HTR-8/SVneo (cell line): ENCODE measurements around the gene AKAP1.

Experiments used
- DNase-seq: peaks from one replicate; pipeline ENCODE4 v3.0.0; 2011; ENCODE audit warnings: low spot score, mixed read lengths; ENCODE audit not compliant: insufficient read length
- FAIRE-seq: peaks from 2 replicates; lab custom pipeline; 2011; peaks lifted over from hg19 to GRCh38; lab: Jason Lieb, UNC

The AKAP1 gene

GRCh38 chr17:57104461-57105175, 19.6 kb downstream of the AKAP1 start:
- DNase-seq (peak; percentile 39), FAIRE-seq (peak; percentile 69)

GRCh38 chr17:57105591-57105990, 20.5 kb downstream of the AKAP1 start:
- peak; percentile 80 for FAIRE-seq
- no peak for DNase-seq

- no peak for DNase-seq
- peak; percentile 44 for FAIRE-seq
Measured at GRCh38 chr17:57106107-57106835, 21.2 kb downstream of the AKAP1 start.

GRCh38 chr17:57106836-57107497, 21.9 kb downstream of the AKAP1 start:
- DNase-seq: no peak
- peak; percentile 33 for FAIRE-seq

DNA sequence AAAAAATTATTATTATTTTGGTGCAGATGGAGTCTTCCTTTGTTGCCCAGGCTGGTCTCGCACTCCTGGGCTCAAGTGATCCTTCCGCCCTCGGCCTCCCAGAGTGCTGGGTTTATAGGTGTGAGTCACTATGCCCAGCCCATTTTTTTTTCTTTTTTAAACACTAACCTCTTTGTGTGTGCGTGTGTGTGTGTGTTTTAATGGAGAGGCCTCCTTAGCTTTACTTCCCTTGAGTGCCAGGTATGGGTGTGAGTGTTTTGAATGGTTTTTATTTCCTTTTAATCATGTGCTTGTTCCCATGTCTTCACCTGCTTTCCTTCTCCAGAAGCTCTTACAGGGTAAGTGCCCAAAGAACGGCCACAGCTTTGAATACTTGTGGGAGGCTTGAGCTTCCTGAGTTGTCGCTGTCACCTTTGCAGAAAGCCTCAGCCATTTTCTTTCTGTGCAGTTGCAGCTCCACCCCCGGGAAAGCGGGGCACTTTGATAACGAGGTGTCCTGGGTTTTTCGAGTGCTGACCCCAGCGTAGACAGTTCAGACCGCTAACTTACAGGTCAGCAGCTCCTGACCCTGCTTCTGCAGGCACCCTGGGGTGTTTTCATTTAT, 22.6 kb downstream of the AKAP1 start:
- no peak for FAIRE-seq

GRCh38 chr17:57108671-57109392, 23.8 kb downstream of the AKAP1 start:
- FAIRE-seq (no peak), DNase-seq (no peak)

More for the DNA sequence above, 22.6 kb downstream of the AKAP1 start:
- DNase-seq: no peak

DNA sequence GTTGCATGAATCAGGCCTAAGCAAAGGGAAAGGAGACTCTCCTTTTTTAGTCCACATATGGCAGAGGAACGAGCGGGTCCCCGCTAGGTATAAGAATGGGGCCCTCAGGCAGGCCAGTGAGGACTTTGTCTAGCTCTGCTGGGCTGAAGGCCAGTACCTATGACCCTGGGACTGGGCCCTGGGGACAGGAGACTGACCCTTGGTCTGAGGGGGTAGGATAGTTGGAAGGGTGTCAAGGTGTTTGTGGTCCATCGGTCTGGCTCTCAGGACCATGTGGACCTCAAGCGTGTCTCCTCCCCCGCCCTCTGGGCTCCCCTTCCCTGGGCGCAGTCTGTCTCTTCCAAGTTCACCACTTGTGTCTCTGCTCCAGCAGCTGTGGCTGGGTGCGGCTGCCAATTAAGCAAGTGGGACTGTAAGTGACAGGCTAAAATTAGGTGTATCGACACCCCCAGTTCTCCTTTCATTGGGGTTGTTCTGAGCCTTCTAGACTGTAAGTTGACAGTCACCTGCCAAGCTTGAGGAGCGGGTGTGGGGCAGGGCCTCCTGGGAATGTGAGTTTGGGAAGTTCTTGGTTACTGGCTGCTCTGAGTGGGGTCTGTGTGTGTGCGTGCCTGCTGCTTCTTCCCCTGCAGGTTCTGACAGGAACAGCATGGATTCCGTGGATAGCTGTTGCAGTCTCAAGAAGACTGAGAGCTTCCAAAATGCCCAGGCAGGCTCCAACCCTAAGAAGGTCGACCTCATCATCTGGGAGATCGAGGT, 24.5 kb downstream of the AKAP1 start:
- DNase-seq: no peak
- peak; percentile 26 for FAIRE-seq

DNA sequence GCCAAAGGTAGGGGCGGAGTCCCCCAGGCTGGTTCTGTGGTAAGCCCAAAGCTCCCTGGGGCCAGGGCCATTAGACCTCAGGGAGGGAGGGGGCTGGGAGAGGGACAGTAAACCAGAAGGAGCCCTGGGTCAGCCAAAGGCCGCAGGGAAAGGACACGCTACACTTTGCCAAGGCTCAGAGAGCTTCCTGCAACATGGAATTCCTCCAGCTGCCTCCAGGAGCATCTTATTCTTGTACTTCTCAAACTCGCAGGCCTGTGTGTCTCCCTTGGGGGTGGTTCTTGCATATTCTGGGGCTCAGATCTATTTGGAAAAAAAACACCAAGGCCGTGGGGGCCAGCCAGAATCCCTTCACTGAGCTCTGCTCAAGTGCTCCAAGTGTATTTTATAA, 25.1 kb downstream of the AKAP1 start:
- DNase-seq: no peak
- FAIRE-seq: no peak

GRCh38 chr17:57110579-57111325, 25.7 kb downstream of the AKAP1 start:
- no peak for DNase-seq
- peak; percentile 59 for FAIRE-seq

DNA sequence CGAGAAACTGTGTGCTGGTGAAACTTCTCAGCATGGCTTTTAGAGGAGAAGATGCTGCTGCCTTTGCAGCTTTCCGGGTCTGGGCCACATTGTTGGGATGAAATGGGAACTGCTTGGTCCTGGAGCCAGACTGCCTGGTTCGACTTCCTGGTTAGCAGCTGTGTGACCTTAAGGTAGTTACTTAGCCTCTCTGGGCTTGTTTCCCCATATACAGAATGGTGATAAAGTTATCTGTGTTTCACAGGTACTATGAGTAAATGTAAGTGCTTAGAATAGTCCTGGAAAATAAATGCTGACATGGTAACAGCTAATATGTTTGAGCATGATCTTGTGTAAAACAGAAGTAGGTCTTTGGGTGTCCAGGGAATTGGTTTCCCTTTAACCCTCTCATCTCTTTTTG, 26.3 kb downstream of the AKAP1 start:
- no peak for FAIRE-seq
- DNase-seq: no peak

DNA sequence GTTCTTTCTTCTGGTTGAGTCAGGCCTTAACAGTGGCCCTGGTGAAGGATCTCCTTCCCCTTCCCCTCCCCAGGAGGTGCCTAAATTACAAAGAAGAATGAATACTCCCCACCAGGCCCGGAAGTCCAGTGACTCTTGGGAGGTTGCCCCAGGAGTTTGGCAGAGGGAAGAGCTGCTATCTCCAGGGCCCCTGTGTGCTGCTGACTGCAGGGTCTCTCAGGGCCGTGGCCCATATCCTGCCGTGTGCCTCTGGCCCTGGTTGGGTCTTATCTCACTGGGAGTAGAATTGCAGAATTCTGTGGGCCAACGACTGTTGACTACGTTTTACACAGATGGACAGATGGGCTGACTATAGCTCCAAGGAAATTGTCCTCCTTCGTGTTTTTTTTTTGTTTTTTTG, 28.0 kb downstream of the AKAP1 start:
- no peak for DNase-seq

DNA sequence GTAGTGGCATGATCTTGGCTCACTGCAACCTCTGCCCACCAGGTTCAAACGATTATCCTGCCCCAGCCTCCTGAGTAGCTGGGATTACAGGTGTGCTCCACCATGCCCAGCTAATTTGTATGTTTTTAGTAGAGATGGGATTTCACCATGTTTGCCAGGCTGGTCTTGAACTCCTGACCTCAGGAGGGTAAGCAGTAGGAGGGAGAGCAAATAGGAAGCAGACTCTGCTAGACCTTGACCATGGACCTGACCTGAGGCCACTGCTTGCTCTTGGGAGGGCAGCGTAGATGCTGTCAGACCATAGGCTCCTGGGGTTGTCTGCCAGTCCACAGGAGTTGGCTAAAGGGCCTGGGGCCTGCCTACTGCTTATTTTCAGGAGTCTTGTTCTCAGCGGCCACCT, 28.6 kb downstream of the AKAP1 start:
- no peak for FAIRE-seq
- no peak for DNase-seq

More for the DNA sequence above, 28.0 kb downstream of the AKAP1 start:
- FAIRE-seq: peak; percentile 33

DNA sequence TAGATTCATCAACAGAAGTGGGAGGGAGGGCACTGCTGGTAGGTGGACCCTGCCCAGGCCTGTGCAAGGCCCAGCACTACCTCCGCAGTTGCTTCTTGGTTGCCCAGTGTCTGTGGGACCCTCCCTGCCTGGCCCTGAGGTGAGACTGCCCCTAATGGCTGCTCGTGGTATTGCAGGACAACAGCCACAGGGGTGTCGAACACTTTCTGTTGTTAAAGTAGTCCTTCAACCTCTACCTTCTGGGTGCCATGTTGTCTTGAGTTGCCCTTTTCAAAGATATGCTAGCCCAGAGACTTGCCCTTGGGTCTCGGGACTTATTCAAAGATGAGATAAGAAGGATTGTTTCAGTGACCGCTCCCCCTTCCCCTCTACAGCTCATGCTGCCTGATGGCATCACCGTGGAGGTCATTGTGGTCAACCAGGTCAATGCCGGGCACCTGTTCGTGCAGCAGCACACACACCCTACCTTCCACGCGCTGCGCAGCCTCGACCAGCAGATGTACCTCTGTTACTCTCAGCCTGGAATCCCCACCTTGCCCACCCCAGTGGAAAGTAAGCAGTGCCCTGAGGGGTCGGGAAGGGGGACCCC, 29.1 kb downstream of the AKAP1 start:
- DNase-seq (peak; percentile 69), FAIRE-seq (peak; percentile 88)

DNA sequence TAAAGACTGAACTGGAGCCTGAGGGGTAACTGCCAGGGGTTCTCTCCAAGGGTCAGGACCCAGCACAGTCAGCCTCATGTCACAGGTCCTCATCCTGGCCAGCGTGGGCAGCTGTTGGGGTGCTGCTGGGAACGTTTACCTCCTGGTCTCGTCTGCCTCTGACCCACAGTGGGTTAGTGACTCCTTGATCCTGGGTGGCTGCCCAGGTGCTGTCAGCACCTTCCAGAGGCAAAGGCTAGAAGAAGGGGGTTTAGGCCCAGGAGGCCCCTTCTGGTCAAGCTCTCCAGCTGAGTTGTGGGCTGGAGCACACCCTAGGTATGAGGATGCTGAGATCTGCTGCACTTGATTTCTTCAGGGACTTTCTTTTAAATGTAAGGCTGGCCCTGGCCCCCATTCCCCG, 30.3 kb downstream of the AKAP1 start:
- FAIRE-seq: no peak
- no peak for DNase-seq

DNA sequence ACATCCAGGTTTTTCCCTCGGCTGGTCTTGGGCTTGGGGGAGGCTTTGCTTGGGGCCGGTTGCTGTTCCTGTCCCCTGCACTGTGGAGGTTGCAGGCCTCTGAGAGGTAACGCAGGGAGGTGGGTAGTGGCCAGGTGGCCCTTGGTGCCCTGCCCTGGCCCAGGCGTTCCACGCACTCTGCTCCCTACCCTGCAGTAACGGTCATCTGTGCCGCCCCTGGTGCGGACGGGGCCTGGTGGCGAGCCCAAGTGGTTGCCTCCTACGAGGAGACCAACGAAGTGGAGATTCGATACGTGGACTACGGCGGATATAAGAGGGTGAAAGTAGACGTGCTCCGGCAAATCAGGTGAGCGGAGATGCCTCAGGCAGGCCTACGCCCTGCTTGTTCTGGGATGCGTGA, 30.9 kb downstream of the AKAP1 start:
- FAIRE-seq: no peak
- no peak for DNase-seq

DNA sequence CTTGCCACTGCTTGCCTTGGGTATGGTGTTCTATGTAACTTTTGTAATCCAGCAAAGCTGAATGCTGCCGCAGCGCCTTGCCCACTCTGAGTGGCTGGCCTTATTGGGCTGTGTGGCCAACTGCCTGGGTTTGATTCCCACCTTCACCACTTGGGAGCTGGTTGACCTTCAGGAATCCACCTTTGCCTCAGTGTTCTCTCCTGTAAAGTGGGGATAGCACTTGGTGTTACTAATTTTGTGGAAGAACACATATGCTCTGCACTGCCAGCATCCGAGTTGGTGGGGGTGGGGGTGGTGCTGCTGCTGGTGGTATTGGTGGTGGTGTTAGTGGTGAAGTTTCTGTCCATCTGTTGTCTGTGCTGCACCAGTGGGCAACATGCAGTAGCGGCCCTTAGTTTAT, 32.8 kb downstream of the AKAP1 start:
- FAIRE-seq: peak; percentile 20
- DNase-seq: no peak

GRCh38 chr17:57120814-57121213, 35.8 kb downstream of the AKAP1 start:
- DNase-seq (no peak), FAIRE-seq (no peak)

DNA sequence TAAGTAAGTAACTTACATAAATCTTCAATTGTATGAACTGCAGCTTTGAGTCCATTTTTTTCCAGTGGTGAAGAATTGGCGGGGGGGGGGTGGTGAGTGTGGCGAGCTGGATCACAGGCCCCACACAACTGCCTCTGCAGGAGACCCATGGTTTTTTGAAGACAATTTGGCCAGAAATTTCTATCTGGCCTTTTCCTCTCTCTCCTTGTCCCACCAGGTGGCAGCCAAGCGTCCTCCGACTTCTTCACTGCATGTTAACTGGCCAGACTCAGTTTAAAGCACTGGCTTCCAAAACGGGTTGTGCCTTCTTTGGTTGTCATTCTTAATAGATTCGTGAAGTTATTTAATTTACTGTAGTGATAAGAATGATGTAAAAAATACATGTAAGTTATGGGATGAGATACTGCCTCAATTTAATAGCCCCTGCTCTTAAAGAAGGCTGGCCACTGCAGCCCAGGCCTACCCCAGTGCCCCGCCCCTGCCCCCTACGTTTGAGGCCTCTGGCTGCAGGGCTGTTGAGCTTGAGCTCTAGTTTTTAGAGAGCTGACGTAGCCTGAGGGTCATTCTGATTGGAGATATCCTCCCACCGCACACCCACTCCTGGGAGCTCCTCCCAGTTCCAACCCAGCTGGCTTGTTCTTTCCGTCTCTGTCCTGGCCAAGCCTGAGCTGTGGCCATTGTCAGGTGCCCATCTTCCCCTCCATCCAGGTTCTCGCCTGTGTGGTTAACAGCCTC, 36.4 kb downstream of the AKAP1 start:
- FAIRE-seq (peak; percentile 9), DNase-seq (peak; percentile 69)
